PC-3 (cell line): ENCODE results near the gene ZFHX3.

Source experiments
- CTCF ChIP-seq: fragments of 300-600 bp; sonication (generic); conservative IDR thresholded peaks from 2 replicates; pipeline ENCODE4 v1.5.1; 2017; ENCODE audit warnings: antibody characterized with exemption, low read depth, mild to moderate bottlenecking, low read length
- EZH2 ChIP-seq: fragments of 300-600 bp; sonication (generic); IDR thresholded peaks from one replicate; pipeline ENCODE4 v1.6.1; 2017; ENCODE audit warnings: antibody characterized with exemption, mild to moderate bottlenecking, low read length; ENCODE audit not compliant: unreplicated experiment

DNA sequence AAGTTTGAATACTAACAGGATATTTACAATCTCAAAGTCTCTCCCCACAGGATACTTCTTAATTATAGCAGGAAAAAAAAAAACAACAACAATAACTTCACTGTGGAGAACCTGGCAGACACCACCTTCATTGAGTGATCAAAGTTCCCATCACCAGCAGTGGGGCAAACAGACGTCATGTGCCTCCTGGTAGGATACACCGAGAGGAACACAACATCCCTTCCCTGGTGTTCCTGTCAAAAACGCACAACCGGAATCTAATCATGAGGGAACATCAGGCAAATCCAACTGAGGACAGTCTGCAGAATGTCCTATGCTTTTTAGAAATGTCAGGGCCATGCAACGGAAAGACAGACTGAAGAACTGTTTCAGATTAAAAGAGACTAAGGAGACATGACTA lies 80.0 kb downstream of the ZFHX3 start:
- TF ChIP-seq EZH2 (no peak), CTCF (no peak)
